Activated CD4-positive, CD25-positive, alpha-beta regulatory T cell (primary cell): ENCODE measurements around the gene ZKSCAN5.

ENCODE experiments used
- DNase-seq, 4 experiments: peaks; one replicate each; lab custom pipeline; 2025; lab: John Stamatoyannopoulos, UW

The ZKSCAN5 gene

GRCh38 chr7:99504603-99505323 lies at the start of gene ZKSCAN5:
Gene ZKSCAN5, plus strand, starts transcription at chr7:99504662. Its CDS starts 1,383 bp downstream, at chr7:99506045.
- peak; percentile 91 to 95 (median 92) for DNase-seq

DNA sequence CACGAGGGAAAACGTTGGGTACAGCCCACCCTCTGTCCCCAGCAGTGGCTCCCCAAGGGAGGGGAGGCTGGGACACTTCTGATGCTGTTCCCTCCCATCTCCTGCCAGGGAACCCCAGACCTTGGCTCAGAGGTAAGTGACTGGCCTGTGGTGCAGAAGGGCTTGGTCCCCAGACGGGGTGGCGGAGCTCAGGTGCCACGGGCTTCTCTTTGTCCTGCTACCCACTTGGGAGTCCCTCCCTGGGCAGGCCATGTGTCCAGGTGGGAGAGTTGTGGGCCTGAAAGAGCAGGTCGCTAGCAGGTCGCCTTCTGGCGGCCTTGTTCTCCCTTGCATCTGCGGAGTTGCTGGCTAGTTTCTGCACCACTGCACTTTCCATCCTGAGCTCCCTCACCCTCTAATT lies 48.6 kb upstream of the ZKSCAN5 start:
- no peak for DNase-seq

DNA sequence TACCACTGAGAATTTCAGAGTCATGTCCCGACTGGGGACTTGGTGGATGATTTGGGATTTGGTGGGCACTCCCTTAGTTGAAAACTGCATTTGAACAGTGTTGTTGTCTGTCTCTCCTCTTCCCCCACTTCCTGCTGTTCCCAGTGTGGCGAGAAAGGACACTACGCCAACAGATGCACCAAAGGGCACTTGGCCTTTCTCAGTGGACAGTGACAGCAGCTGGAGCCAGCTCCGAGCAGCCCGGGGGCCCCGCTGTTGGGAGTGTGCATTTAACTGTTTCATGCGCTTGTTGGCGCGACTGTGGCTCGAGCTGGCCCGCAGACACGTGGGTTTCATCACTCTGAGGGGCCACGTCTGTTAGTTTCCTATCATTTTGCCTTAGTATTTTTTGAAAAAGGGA lies 48.2 kb upstream of the ZKSCAN5 start:
- no peak for DNase-seq

GRCh38 chr7:99457050-99457649 lies 47.3 kb upstream of the ZKSCAN5 start:
- no peak for DNase-seq

- no peak for DNase-seq
Observed at GRCh38 chr7:99457650-99458493, 46.6 kb upstream of the ZKSCAN5 start.

DNA sequence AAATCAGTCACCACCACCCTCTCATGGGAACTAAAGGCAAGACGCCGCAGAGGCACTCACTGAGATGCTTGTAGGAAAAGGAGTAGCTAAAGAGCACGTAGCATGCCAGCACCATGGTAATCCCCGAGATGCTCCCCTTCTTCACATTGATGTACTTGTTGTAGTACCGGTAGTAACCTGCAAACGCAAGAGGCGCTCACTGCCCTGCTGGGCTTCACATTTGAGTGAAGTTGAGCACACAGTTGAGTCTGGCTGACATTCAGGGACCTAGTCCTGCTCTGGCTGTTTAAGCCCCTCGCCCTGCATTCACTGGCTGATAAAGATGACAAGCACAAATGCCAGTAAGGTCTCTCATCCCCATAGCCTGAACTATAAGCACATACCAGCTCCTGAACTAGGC lies 45.4 kb upstream of the ZKSCAN5 start:
- no peak for DNase-seq

DNA sequence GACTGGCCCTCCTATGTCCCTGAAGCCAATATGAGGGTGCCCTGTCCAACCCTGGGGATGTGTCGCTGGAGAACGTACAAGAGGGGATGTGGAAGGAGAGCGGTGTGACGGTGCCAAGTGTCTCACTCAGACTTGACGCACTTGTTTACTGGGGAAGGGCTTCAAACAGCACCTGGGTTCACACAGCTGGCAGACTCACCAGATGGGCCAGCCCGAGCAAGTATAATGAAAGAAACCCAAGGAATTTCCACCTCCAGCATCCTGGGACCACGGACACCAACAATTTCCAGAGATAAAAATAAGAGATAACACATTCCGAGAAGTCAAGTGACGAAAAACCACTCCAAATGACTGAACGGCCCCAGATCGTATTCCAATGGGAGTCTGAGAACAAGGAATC lies 43.8 kb upstream of the ZKSCAN5 start:
- no peak for DNase-seq

GRCh38 chr7:99461221-99461620 lies 43.2 kb upstream of the ZKSCAN5 start:
- no peak for DNase-seq

GRCh38 chr7:99465421-99465768 lies 39.1 kb upstream of the ZKSCAN5 start:
- DNase-seq = no peak

- no peak for DNase-seq
Observed at GRCh38 chr7:99468336-99468918, 36.0 kb upstream of the ZKSCAN5 start.

DNA sequence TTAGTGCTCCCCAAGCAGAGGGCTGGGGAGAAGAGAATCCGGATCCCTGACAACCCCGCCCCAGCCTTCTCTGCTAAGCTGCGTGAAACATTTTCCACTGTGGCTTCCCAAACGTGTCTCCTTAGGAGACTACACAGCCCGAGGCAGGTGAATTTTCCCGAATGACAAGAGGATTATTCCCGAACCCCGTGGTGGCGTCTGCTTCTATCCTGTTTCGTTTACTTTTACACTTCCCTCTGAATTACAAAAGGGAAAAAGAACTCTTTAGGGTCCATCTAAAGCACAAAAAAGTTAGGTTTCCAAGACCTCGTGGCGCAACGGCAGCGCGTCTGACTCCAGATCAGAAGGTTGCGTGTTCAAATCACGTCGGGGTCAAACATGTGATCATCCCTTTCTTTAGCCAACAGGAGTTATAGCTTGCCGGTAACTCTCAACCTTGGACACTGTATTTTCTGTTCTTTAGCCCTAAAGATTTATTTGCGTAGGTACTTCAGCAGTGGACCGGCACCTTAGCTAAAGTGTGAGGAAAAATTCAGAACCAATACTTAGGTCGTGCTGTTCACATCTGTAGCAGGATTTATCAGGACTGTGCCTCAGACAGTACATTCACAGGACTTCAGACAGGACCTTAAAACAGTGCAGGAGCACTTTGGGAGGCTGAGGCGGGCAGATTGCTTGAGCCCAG lies 34.9 kb upstream of the ZKSCAN5 start:
- no peak for DNase-seq

- DNase-seq = peak; percentile 92 to 96 (median 94)
Observed at GRCh38 chr7:99472561-99473314, 31.7 kb upstream of the ZKSCAN5 start, which contains the start of gene ZNF789. Gene ZNF789, plus strand, starts transcription at chr7:99472890. Its CDS starts 3,567 bp downstream, at chr7:99476457.

DNA sequence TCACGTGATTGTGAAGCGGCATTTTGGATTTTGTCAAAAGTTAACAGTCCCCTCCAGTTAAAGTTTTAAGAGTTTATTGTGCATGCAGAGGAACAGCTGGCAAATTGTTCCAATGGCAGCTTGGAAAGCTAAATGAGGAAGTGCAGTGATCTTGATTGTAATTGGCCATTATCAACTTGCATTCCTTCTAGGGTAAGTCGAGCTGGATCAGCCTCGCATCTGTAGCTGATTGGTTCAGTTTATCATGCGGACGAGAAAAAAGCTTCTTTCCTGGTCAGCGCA lies 31.2 kb upstream of the ZKSCAN5 start:
- no peak for DNase-seq

DNA sequence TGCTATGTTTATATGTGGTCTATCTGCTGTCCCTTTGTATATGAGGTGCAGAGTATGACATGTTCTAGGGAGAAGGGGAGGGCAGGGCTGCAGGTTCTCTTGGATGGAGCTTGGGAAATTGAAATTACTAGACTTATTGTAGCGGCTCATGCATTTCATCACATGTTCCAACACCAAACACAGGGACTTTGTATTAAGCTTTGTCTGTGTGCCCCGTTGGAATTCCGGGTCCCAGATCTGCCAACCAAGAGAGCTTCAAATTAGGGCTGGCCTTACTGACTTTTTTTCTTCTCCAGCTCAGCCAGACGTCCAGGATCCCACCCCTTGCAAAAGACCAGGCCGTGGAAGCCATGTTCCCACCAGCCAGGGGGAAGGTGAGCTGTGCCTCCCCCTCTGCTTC lies 28.4 kb upstream of the ZKSCAN5 start:
- DNase-seq = no peak

GRCh38 chr7:99478464-99479440 lies 25.7 kb upstream of the ZKSCAN5 start:
- no peak for DNase-seq

DNA sequence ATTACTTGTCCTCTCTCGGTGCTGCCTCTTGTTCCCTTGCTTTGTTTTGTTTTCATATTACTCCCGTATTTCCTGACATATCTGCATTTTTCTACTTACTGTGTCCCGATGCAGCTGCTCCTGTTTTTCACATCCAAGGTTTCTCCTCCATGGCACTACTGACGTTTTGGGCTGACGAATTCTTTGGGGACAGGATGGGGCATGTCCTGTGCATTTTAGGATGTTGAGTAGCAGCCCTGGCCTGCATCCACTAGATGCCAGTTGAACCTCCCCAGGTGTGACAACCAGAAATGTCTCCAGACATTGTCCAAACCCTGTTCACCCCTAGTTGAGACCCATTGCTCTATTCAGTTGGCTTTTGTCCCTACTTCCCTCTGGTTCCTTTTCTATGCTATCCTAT lies 19.4 kb upstream of the ZKSCAN5 start:
- DNase-seq = no peak

- no peak for DNase-seq
Observed at GRCh38 chr7:99489235-99489634, 15.2 kb upstream of the ZKSCAN5 start.

GRCh38 chr7:99490878-99491277 lies 13.6 kb upstream of the ZKSCAN5 start:
- no peak for DNase-seq

- no peak for DNase-seq
Observed at GRCh38 chr7:99493823-99494222, 10.6 kb upstream of the ZKSCAN5 start.
